Lower leg skin (tissue), 3 donors: Measurements from ENCODE around the gene NLK.

Experiments
- POLR2A ChIP-seq, 2 donors: fragments of 450-650 bp; IDR thresholded peaks; one replicate each; pipeline ENCODE4 v1.6.1; 2016 to 2017; ENCODE audit warnings: antibody characterized with exemption in 2 of 2, mild to moderate bottlenecking in 1 of 2, moderate library complexity in 1 of 2
- TF ChIP-seq, protein P1 (sequence below), 3 donors: fragments of 450-650 bp; IDR thresholded peaks; one replicate each; pipeline ENCODE4 v1.5.1; 2016; ENCODE audit warnings: antibody characterized with exemption in 3 of 3, mild to moderate bottlenecking in 3 of 3, moderate library complexity in 2 of 3

DNA sequence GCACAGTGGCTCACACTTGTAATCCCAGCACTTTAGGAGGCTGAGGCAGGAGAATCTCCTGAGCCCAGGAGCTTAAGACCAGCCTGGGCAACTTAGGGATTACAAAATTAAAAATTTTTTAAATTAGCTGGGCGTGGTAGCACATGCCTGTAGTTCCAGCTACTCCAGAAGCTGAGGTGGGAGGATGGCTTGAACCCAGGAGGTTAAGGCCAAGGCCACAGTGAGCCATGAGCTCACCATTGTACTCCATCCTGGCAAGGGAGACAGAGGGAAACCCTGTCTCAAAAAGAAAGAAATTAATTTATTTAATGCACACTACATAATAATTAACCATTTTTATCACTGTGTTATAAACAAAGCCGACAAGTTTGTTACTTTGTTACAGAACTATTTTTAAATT, 145.5 kb downstream of the NLK start:
- TF ChIP-seq, protein P1, sequence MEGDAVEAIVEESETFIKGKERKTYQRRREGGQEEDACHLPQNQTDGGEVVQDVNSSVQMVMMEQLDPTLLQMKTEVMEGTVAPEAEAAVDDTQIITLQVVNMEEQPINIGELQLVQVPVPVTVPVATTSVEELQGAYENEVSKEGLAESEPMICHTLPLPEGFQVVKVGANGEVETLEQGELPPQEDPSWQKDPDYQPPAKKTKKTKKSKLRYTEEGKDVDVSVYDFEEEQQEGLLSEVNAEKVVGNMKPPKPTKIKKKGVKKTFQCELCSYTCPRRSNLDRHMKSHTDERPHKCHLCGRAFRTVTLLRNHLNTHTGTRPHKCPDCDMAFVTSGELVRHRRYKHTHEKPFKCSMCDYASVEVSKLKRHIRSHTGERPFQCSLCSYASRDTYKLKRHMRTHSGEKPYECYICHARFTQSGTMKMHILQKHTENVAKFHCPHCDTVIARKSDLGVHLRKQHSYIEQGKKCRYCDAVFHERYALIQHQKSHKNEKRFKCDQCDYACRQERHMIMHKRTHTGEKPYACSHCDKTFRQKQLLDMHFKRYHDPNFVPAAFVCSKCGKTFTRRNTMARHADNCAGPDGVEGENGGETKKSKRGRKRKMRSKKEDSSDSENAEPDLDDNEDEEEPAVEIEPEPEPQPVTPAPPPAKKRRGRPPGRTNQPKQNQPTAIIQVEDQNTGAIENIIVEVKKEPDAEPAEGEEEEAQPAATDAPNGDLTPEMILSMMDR (IDR thresholded peaks at IDR 0.05): no peak
- TF ChIP-seq POLR2A (IDR thresholded peaks at IDR 0.05): no peak
